CD14-positive monocyte (primary cell): ENCODE results near the gene FYB2. TPM values are rescaled to one million over a fixed set of nuclear protein-coding genes. Genes with fewer than 3 reads are reported as not detected.

Experiments
- DNase-seq, 3 donors: peaks; one replicate each; pipeline ENCODE4 v3.0.0-alpha.2; 2011 to 2022
- H2AFZ ChIP-seq: 2 replicates; pipeline ENCODE4 v1.6.0; 2012; ENCODE audit warnings: mild to moderate bottlenecking, low read depth, low read length, inconsistent platforms; ENCODE audit not compliant: insufficient read depth, poor library complexity, severe bottlenecking
- H3K27ac ChIP-seq, 2 donors: 1 replicate in 1 of 2; 2 replicates in 1 of 2; pipeline ENCODE4 v1.5.1; 2012 to 2013; ENCODE audit warnings: low read length in 2 of 2, control low read depth in 1 of 2, inconsistent platforms in 1 of 2, low read depth in 1 of 2, mild to moderate bottlenecking in 1 of 2
- H3K27me3 ChIP-seq, 2 donors: one replicate each; pipeline versions ENCODE4 v1.6.0 to v1.6.1; 2011 to 2013; ENCODE audit warnings: low read length in 2 of 2; ENCODE audit not compliant: control insufficient read depth in 2 of 2, insufficient read depth in 2 of 2
- H3K36me3 ChIP-seq, 2 donors: replicated peaks in 1 of 2; 1 replicate in 1 of 2; 2 replicates in 1 of 2; pipeline versions ENCODE4 v1.5.1 to v1.6.1; 2012 to 2013; ENCODE audit warnings: low read length in 2 of 2, control low read depth in 1 of 2, inconsistent platforms in 1 of 2, mild to moderate bottlenecking in 1 of 2; ENCODE audit not compliant: insufficient read depth in 2 of 2, control insufficient read depth in 1 of 2
- H3K4me1 ChIP-seq, 2 donors: 1 replicate in 1 of 2; 2 replicates in 1 of 2; pipeline versions ENCODE4 v1.5.1 to v1.6.1; 2012 to 2013; ENCODE audit warnings: low read length in 2 of 2, control low read depth in 1 of 2, inconsistent platforms in 1 of 2, mild to moderate bottlenecking in 1 of 2, moderate library complexity in 1 of 2; ENCODE audit not compliant: insufficient read depth in 2 of 2, control insufficient read depth in 1 of 2
- H3K4me2 ChIP-seq: replicated peaks from 2 replicates; pipeline ENCODE3; 2012; ENCODE audit warnings: low read length, moderate library complexity, mild to moderate bottlenecking; ENCODE audit not compliant: poor library complexity, severe bottlenecking; ENCODE audit errors: extremely low read depth
- H3K4me3 ChIP-seq, 3 experiments: fragments of 200-600 bp in 1 of 3; sonication (generic) in 1 of 3; replicated peaks in 1 of 3; 1 replicate in 2 of 3; 2 replicates in 1 of 3; pipeline ENCODE4 v1.5.1; 2011 to 2013; ENCODE audit warnings: low read length in 3 of 3, mild to moderate bottlenecking in 3 of 3, control low read depth in 2 of 3, low read depth in 2 of 3, inconsistent platforms in 1 of 3, moderate library complexity in 1 of 3
- H3K79me2 ChIP-seq: 2 replicates; pipeline ENCODE4 v1.6.0; 2012; ENCODE audit warnings: mild to moderate bottlenecking, control low read depth, inconsistent platforms, low read length, moderate library complexity; ENCODE audit not compliant: insufficient read depth
- H3K9ac ChIP-seq: 2 replicates; pipeline ENCODE4 v1.6.0; 2017; ENCODE audit warnings: low read length, mild to moderate bottlenecking; ENCODE audit not compliant: insufficient read depth, poor library complexity, severe bottlenecking
- H3K9me3 ChIP-seq, 2 donors: replicated peaks in 1 of 2; 1 replicate in 1 of 2; 2 replicates in 1 of 2; pipeline versions ENCODE4 v1.5.1 to v1.6.1; 2012 to 2013; ENCODE audit warnings: low read length in 2 of 2, control low read depth in 1 of 2; ENCODE audit not compliant: control insufficient read depth in 1 of 2, insufficient read depth in 1 of 2
- H4K20me1 ChIP-seq: 2 replicates; pipeline ENCODE4 v1.6.0; 2012; ENCODE audit warnings: mild to moderate bottlenecking, low read length, control low read depth, moderate library complexity; ENCODE audit not compliant: insufficient read depth
- H3K27ac Mint-ChIP-seq, 7 donors: one replicate each; pipeline ENCODE4 v1.8.0; 2020; ENCODE audit warnings: mild to moderate bottlenecking in 7 of 7, mixed read lengths in 7 of 7, moderate library complexity in 6 of 7, inconsistent platforms in 2 of 7
- H3K27me3 Mint-ChIP-seq, 3 donors: one replicate each; pipeline ENCODE4 v1.8.0; 2021 to 2022; ENCODE audit warnings: low read depth in 3 of 3, mild to moderate bottlenecking in 3 of 3, mixed read lengths in 3 of 3, moderate library complexity in 3 of 3, inconsistent platforms in 1 of 3
- H3K36me3 Mint-ChIP-seq, 2 donors: one replicate each; pipeline ENCODE4 v1.8.0; 2020; ENCODE audit warnings: mixed read lengths in 2 of 2, inconsistent platforms in 1 of 2, mild to moderate bottlenecking in 1 of 2
- H3K4me1 Mint-ChIP-seq: one replicate; pipeline ENCODE4 v1.8.0; 2020; ENCODE audit warnings: mild to moderate bottlenecking, mixed read lengths
- H3K4me3 Mint-ChIP-seq, 2 donors: one replicate each; pipeline ENCODE4 v1.8.0; 2020; ENCODE audit warnings: mild to moderate bottlenecking in 2 of 2, mixed read lengths in 2 of 2, moderate library complexity in 1 of 2
- H3K9me3 Mint-ChIP-seq, 7 donors: one replicate each; pipeline ENCODE4 v1.8.0; 2020 to 2022; ENCODE audit warnings: mixed read lengths in 7 of 7, mild to moderate bottlenecking in 6 of 7, moderate library complexity in 6 of 7, inconsistent platforms in 2 of 7
- WGBS: methylation state at CpG from one replicate; pipeline ENCODE4 v1.1.5; 2013; ENCODE audit warnings: missing lambda C conversion rate; ENCODE audit not compliant: insufficient coverage; 5-methylcytosine and 5-hydroxymethylcytosine counted together
- intact Hi-C, 2 donors: fragments of 100-400 bp; cut with micrococcal nuclease; formaldehyde crosslinking; loops; one replicate each; pipeline versions ENCODE4 v1.15.0 to v1.15.1; 2023
- polyA plus RNA-seq, 3 donors: library from polyadenylated mRNA; depleted of rRNA in 1 of 3; unstranded in 2 of 3; stranded (reverse) in 1 of 3; fragments of 300-500 nt in 2 of 3; fragments of >200 nt in 1 of 3; fragmentation: Illumina TruSeq in 2 of 3; gene quantifications; 1 replicate in 2 of 3; 2 replicates in 1 of 3; pipeline ENCODE4 v1.2.3, GENCODE V29; 2012 to 2021
- TF ChIP-seq, protein P1 (sequence below): fragments of 200-600 bp; IDR thresholded peaks from one replicate; pipeline ENCODE4 v1.8.0; 2022; ENCODE audit warnings: antibody characterized with exemption, mild to moderate bottlenecking

FYB2 gene
- polyA plus RNA-seq, 3 donors = not detected

- 80% methylated on average over 1 of the region's 4 CpGs for WGBS
- Mint-ChIP-seq H3K27me3 (peaks cover 5 to 8% (median 6%) of the 10 kb centered on the region in 3 donors), H3K9me3 (peaks cover 0 to 2% (median 0%) of the 10 kb centered on the region in 7 donors)
Measured at GRCh38 chr1:56830052-56830451, 10.8 kb upstream of the FYB2 start.

DNA sequence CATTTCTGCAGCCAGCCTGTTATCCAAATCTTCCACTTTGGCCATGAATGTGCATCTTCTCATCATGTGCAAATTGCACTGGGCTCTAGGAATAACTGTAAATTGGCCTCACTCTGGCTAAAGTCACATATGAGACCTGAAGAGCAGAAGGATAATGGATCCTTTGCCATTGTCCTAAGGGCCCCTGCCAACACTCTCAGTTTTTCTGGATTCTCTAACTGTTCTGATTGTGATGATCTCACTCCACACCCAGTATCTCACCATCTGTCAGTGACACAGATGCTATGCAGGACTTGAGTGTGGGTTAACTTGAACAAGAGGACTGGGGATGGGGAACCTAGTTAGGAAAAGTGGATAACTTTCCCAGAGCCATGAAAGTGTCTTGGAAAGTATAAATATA is 8.5 kb upstream of the FYB2 start:
- no peak overlapping the region for H3K9ac ChIP-seq
- no peak overlapping the region for H3K27ac ChIP-seq
- no peak overlapping the region for H3K4me2 ChIP-seq
- no peak overlapping the region for H2AFZ ChIP-seq
- no peaks in the 10 kb centered on the region for H3K9me3 ChIP-seq
- no peaks in the 10 kb centered on the region for H3K36me3 ChIP-seq
- Mint-ChIP-seq H3K9me3 (no peaks in the 10 kb centered on the region), H3K27me3 (peaks cover 6 to 10% (median 8%) of the 10 kb centered on the region in 3 donors), H3K4me3 (no peak overlapping the region), H3K36me3 (no peaks in the 10 kb centered on the region), H3K4me1 (no peaks in the 10 kb centered on the region), H3K27ac (no peak overlapping the region)
- intact Hi-C loops = no loop called here
- H3K4me3 ChIP-seq = no peak overlapping the region
- no peaks in the 10 kb centered on the region for H3K27me3 ChIP-seq
- TF ChIP-seq, protein P1, sequence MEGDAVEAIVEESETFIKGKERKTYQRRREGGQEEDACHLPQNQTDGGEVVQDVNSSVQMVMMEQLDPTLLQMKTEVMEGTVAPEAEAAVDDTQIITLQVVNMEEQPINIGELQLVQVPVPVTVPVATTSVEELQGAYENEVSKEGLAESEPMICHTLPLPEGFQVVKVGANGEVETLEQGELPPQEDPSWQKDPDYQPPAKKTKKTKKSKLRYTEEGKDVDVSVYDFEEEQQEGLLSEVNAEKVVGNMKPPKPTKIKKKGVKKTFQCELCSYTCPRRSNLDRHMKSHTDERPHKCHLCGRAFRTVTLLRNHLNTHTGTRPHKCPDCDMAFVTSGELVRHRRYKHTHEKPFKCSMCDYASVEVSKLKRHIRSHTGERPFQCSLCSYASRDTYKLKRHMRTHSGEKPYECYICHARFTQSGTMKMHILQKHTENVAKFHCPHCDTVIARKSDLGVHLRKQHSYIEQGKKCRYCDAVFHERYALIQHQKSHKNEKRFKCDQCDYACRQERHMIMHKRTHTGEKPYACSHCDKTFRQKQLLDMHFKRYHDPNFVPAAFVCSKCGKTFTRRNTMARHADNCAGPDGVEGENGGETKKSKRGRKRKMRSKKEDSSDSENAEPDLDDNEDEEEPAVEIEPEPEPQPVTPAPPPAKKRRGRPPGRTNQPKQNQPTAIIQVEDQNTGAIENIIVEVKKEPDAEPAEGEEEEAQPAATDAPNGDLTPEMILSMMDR = no peak
- H3K4me1 ChIP-seq = no peaks in the 10 kb centered on the region
- DNase-seq = no peak
- no peaks in the 10 kb centered on the region for H4K20me1 ChIP-seq
- no peaks in the 10 kb centered on the region for H3K79me2 ChIP-seq

More at GRCh38 chr1:56830052-56830451, 10.8 kb upstream of the FYB2 start:
- Histone ChIP-seq H3K9me3 (no peaks in the 10 kb centered on the region), H4K20me1 (no peaks in the 10 kb centered on the region), H3K79me2 (no peaks in the 10 kb centered on the region), H3K4me1 (no peaks in the 10 kb centered on the region), H3K4me3 (no peak overlapping the region), H3K27me3 (no peaks in the 10 kb centered on the region), H2AFZ (no peak overlapping the region), H3K9ac (no peak overlapping the region), H3K36me3 (no peaks in the 10 kb centered on the region), H3K27ac (no peak overlapping the region), H3K4me2 (no peak overlapping the region)
- intact Hi-C loops = no loop called here
- H3K4me3 Mint-ChIP-seq = no peak overlapping the region
- H3K4me1 Mint-ChIP-seq = no peaks in the 10 kb centered on the region
- H3K27ac Mint-ChIP-seq = no peak overlapping the region
- no peaks in the 10 kb centered on the region for H3K36me3 Mint-ChIP-seq
- TF ChIP-seq, protein P1 = no peak
- DNase-seq = no peak
